Measurements from ENCODE around the gene STK39.

The STK39 gene

DNA sequence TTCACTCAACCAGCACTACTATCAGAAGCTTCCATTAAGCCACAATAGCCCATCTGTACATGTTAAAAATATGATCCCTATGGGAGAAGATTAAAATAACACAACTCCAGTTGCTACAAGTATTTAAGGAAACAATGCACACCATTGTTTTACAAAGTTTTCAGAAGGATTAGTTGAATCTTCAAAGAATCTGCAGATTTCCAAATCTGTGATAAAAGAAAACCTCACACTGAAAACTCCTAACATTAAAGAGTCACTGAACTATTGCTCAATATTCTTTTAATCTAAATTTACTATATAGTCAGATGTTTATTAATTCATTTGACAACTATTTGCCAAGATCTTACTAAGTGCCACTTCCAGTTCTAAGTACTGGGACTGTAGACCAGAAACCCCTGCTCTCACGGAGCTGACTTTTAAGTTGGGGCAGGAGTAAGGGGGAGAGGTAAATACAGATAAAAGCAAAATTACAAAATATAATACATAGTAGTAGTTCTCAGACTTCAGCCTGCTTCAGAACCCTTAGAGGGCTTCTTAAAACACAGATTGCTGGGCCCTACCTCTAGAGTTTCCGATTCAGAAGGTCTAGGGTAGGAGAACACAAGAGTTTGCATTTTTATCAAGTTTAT lies 94.4 kb downstream of the STK39 start:
- Histone ChIP-seq H3K9me3 (ENCODE audit: control insufficient read depth, low read length) (no peaks in the 10 kb centered on the region), H3K36me3 (ENCODE audit: control insufficient read depth, insufficient read depth, low read length) (no peaks in the 10 kb centered on the region), H3K4me3 (ENCODE audit: low read depth, low read length) (no peak overlapping the region), H3K27me3 (ENCODE audit: control insufficient read depth, insufficient read depth, low read length) (no peaks in the 10 kb centered on the region), H3K4me2 (ENCODE audit: low read length) (no peak overlapping the region), H2AFZ (no peak overlapping the region), H3K9ac (no peak overlapping the region), H3K4me1 (no peaks in the 10 kb centered on the region), H3K27ac (no peak overlapping the region), H3K79me2 (no peaks in the 10 kb centered on the region)
- TF ChIP-seq, protein P1, sequence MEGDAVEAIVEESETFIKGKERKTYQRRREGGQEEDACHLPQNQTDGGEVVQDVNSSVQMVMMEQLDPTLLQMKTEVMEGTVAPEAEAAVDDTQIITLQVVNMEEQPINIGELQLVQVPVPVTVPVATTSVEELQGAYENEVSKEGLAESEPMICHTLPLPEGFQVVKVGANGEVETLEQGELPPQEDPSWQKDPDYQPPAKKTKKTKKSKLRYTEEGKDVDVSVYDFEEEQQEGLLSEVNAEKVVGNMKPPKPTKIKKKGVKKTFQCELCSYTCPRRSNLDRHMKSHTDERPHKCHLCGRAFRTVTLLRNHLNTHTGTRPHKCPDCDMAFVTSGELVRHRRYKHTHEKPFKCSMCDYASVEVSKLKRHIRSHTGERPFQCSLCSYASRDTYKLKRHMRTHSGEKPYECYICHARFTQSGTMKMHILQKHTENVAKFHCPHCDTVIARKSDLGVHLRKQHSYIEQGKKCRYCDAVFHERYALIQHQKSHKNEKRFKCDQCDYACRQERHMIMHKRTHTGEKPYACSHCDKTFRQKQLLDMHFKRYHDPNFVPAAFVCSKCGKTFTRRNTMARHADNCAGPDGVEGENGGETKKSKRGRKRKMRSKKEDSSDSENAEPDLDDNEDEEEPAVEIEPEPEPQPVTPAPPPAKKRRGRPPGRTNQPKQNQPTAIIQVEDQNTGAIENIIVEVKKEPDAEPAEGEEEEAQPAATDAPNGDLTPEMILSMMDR (IDR thresholded peaks at IDR 0.05) = no peak

DNA sequence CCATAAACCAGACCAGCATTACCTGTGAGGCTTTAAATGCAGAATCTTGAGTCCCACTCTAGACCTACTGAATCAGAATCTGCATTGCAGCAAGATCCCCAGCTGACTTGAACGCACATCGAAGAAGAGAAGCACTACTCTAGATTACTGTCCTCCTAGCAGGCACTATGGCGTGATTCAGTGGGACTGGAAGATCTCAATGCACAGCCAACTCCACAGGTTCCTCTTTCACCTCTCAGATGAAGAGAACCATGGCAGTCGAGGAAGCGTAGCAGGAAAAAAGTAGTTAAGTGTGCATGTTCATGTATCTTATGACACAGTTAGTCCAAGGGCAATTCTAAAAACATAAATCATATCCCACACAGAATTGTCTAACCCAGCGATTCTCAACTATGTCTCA lies 97.4 kb downstream of the STK39 start:
- no peaks in the 10 kb centered on the region for H3K9me3 ChIP-seq (ENCODE audit: control insufficient read depth, low read length)
- no peak overlapping the region for H3K27ac ChIP-seq
- H2AFZ ChIP-seq = no peak overlapping the region
- no peaks in the 10 kb centered on the region for H3K79me2 ChIP-seq
- no peaks in the 10 kb centered on the region for H3K4me1 ChIP-seq
- H3K4me3 ChIP-seq (ENCODE audit: low read depth, low read length) = no peak overlapping the region
- H3K27me3 ChIP-seq (ENCODE audit: control insufficient read depth, insufficient read depth, low read length) = no peaks in the 10 kb centered on the region
- no peak overlapping the region for H3K4me2 ChIP-seq (ENCODE audit: low read length)
- TF ChIP-seq, protein P1 (IDR thresholded peaks at IDR 0.05) = no peak
- no peak overlapping the region for H3K9ac ChIP-seq
- H3K36me3 ChIP-seq (ENCODE audit: control insufficient read depth, insufficient read depth, low read length) = no peaks in the 10 kb centered on the region

DNA sequence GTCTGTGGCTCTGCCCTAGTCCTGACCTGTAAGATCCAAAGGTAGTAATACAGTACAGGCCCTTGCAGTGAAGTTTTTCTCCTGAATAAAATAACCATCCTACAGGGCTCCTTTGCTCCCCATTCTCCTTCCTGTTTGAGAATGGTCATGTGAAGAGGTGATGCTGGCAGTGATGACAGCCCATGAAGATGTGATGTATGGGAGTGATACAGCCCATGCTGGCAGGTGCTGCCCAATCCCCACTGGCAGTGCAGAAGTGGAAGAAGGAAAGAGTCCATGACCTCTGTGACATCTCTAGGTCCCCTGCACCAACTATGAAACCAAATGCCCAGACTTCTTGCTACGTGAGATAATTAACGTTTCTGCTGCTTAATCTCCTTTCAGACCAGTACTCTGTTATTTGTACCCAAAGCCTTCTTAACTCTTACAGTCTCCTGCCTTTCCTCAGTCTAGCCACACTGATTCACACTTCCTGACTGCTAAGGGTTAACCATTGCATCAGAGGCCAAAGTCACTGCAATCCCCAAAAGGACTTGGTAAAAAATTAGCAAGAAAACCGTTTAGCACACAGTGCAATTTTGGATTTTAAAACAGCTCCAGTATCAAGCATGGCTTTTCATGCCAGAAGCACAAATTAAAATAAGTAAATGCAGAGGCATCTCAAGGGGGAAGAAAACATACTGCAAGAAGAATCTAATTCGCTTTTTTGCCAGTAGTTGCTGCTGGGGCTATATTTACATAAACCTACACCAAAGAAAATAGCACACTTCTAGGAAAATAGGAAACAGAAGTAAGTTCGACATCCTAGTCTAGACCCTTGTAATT lies 98.0 kb downstream of the STK39 start:
- Histone ChIP-seq H3K9me3 (ENCODE audit: control insufficient read depth, low read length) (no peaks in the 10 kb centered on the region), H3K27me3 (ENCODE audit: control insufficient read depth, insufficient read depth, low read length) (no peaks in the 10 kb centered on the region), H3K4me3 (ENCODE audit: low read depth, low read length) (no peak overlapping the region), H3K9ac (no peak overlapping the region), H3K27ac (no peak overlapping the region), H2AFZ (no peak overlapping the region), H3K36me3 (ENCODE audit: control insufficient read depth, insufficient read depth, low read length) (no peaks in the 10 kb centered on the region), H3K4me2 (ENCODE audit: low read length) (no peak overlapping the region), H3K79me2 (no peaks in the 10 kb centered on the region), H3K4me1 (no peaks in the 10 kb centered on the region)
- TF ChIP-seq, protein P1 (IDR thresholded peaks at IDR 0.05) = no peak

DNA sequence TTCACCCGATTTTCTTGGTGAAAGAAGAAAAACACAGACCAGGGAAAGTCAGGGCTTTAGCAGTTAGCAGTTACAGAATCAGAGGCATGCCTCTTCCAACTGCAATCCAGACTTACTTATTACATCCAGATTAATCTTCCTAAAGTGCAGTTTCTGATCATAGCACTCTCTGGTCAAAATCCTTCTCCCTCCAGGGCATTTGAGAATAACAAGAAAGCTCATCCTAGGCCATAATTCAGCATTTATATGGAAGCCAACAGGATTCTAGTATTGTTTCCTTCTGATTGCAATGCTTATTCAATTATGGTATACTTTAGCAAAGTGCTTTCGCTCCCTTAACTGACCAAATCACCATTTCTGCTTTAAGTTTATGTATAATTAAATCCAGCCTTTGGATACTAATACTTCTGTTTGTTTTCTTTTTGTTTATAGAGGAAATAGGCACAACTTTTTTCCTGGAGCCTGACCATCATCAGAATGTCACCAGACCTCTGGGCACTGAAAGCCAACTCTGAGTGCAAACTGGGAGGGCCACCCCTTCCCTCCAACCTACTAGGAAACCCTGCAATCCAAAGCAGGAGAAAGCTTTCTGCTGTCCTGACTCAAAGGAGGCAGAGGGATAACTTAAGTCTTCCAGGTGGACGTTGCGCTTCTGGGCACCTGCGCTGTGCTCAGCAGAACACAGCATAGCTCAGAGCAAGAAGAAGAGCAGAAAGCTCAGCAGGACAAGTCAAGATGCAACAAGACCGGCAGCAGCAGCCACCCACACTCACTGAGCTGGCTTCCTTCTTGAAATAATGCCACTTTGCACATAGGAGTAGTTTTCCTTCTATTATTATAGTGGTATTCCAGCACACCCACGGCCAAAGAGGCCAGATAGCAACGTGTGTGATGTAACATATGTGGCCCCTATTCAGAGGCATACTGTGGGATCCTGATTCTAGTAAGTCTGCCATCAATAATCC lies 99.3 kb downstream of the STK39 start:
- H3K27me3 ChIP-seq (ENCODE audit: control insufficient read depth, insufficient read depth, low read length) = no peaks in the 10 kb centered on the region
- H3K9me3 ChIP-seq (ENCODE audit: control insufficient read depth, low read length) = no peaks in the 10 kb centered on the region
- H3K79me2 ChIP-seq = no peaks in the 10 kb centered on the region
- no peak overlapping the region for H3K27ac ChIP-seq
- H3K4me1 ChIP-seq = no peaks in the 10 kb centered on the region
- H3K4me3 ChIP-seq (ENCODE audit: low read depth, low read length) = no peak overlapping the region
- TF ChIP-seq, protein P1 (IDR thresholded peaks at IDR 0.05) = no peak
- H3K36me3 ChIP-seq (ENCODE audit: control insufficient read depth, insufficient read depth, low read length) = no peaks in the 10 kb centered on the region
- H3K4me2 ChIP-seq (ENCODE audit: low read length) = no peak overlapping the region
- H2AFZ ChIP-seq = no peak overlapping the region
- H3K9ac ChIP-seq = no peak overlapping the region

Data from parathyroid adenoma (tissue), 2 donors.